PC-3 (cell line): Measurements from ENCODE around the gene RNF8.
"Not testable (repeated sequence)": the region's sequence is repeated elsewhere in the genome, so short reads cannot be mapped to it uniquely, and the experiment has no call there.

Experiments used
- CTCF ChIP-seq: fragments of 300-600 bp; sonication (generic); conservative IDR thresholded peaks from 2 replicates; pipeline ENCODE4 v1.5.1; 2017; ENCODE audit warnings: antibody characterized with exemption, low read depth, mild to moderate bottlenecking, low read length
- EZH2 ChIP-seq: fragments of 300-600 bp; sonication (generic); IDR thresholded peaks from one replicate; pipeline ENCODE4 v1.6.1; 2017; ENCODE audit warnings: antibody characterized with exemption, mild to moderate bottlenecking, low read length; ENCODE audit not compliant: unreplicated experiment
- EZH2phosphoT487 ChIP-seq: fragments of 300-600 bp; sonication (generic); IDR thresholded peaks from 2 replicates; pipeline ENCODE4 v1.6.1; 2018; ENCODE audit warnings: mild to moderate bottlenecking, antibody characterized with exemption, low read length, borderline replicate concordance

GRCh38 chr6:37330345-37330744 is 23.4 kb upstream of the RNF8 start:
- TF ChIP-seq CTCF, EZH2, EZH2phosphoT487: not testable (repeated sequence)
